Measurements from ENCODE around the gene RAB4B. TPM values are rescaled to one million over a fixed set of nuclear protein-coding genes. Genes with fewer than 3 reads are reported as not detected.
"Not testable (repeated sequence)": the region's sequence is repeated elsewhere in the genome, so short reads cannot be mapped to it uniquely, and the experiment has no call there.

RAB4B gene
- total RNA-seq, 1 donor from 2014 or later, result 23.4 TPM

GRCh38 chr19:40758491-40758890 lies 19.6 kb upstream of the RAB4B start:
- Mint-ChIP-seq H3K27ac (ENCODE audit: unreplicated experiment) (no peak overlapping the region), H3K4me3 (ENCODE audit: unreplicated experiment) (no peak overlapping the region), H3K4me1 (ENCODE audit: low read depth) (peaks cover 19% of the 10 kb centered on the region), H3K9me3 (ENCODE audit: low read depth) (no peaks in the 10 kb centered on the region), H3K27me3 (ENCODE audit: low read depth) (no peaks in the 10 kb centered on the region), H3K36me3 (ENCODE audit: low read depth) (peaks cover 39% of the 10 kb centered on the region)
- TF ChIP-seq, protein P1, sequence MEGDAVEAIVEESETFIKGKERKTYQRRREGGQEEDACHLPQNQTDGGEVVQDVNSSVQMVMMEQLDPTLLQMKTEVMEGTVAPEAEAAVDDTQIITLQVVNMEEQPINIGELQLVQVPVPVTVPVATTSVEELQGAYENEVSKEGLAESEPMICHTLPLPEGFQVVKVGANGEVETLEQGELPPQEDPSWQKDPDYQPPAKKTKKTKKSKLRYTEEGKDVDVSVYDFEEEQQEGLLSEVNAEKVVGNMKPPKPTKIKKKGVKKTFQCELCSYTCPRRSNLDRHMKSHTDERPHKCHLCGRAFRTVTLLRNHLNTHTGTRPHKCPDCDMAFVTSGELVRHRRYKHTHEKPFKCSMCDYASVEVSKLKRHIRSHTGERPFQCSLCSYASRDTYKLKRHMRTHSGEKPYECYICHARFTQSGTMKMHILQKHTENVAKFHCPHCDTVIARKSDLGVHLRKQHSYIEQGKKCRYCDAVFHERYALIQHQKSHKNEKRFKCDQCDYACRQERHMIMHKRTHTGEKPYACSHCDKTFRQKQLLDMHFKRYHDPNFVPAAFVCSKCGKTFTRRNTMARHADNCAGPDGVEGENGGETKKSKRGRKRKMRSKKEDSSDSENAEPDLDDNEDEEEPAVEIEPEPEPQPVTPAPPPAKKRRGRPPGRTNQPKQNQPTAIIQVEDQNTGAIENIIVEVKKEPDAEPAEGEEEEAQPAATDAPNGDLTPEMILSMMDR (IDR thresholded peaks at IDR 0.05), result no peak
- no peak for DNase-seq (ENCODE audit: low spot score)

GRCh38 chr19:40759352-40759751 lies 18.7 kb upstream of the RAB4B start:
- no peaks in the 10 kb centered on the region for H3K9me3 Mint-ChIP-seq (ENCODE audit: low read depth)
- no peak overlapping the region for H3K4me3 Mint-ChIP-seq (ENCODE audit: unreplicated experiment)
- no peak for DNase-seq (ENCODE audit: low spot score)
- TF ChIP-seq, protein P1 (IDR thresholded peaks at IDR 0.05), result no peak
- peaks cover 47% of the 10 kb centered on the region for H3K36me3 Mint-ChIP-seq (ENCODE audit: low read depth)
- no peaks in the 10 kb centered on the region for H3K27me3 Mint-ChIP-seq (ENCODE audit: low read depth)
- no peak overlapping the region for H3K27ac Mint-ChIP-seq (ENCODE audit: unreplicated experiment)
- H3K4me1 Mint-ChIP-seq (ENCODE audit: low read depth), result peaks cover 15% of the 10 kb centered on the region

DNA sequence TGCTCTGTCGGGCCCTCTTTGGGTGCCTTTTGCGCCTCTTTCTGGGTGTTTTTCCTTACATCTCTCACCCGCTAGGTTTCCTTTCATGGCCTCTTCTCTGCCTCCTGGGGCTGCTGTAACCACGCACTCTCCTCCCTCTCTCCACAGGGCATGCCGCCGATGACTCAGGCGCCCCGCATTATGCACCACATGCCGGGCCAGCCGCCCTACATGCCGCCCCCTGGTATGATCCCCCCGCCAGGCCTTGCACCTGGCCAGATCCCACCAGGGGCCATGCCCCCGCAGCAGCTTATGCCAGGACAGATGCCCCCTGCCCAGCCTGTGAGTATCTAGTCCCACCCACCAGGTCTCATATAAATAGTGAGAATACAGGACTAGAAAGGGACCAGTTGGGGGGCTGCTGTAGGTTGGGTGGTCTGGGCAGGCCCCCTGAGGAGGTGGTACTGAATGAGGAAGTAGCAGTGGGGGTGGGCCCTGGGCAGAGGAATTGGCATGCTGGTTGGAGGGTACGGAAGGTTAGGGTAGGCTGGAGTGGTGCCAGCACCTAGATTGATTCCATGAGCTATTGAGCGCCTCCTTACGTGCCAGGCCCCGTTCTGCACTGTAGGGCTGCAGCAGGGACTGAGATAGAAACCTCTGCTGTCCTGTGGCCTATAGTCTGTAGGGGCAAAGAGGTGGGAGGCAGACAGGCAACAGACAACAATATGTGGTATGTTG lies 15.1 kb upstream of the RAB4B start:
- DNase-seq (ENCODE audit: low spot score), result no peak
- TF ChIP-seq, protein P1 (IDR thresholded peaks at IDR 0.05), result no peak
- no peaks in the 10 kb centered on the region for H3K27me3 Mint-ChIP-seq (ENCODE audit: low read depth)
- H3K36me3 Mint-ChIP-seq (ENCODE audit: low read depth), result peaks cover 51% of the 10 kb centered on the region
- H3K4me3 Mint-ChIP-seq (ENCODE audit: unreplicated experiment), result no peak overlapping the region
- H3K9me3 Mint-ChIP-seq (ENCODE audit: low read depth), result no peaks in the 10 kb centered on the region
- H3K4me1 Mint-ChIP-seq (ENCODE audit: low read depth), result no peaks in the 10 kb centered on the region
- no peak overlapping the region for H3K27ac Mint-ChIP-seq (ENCODE audit: unreplicated experiment)

DNA sequence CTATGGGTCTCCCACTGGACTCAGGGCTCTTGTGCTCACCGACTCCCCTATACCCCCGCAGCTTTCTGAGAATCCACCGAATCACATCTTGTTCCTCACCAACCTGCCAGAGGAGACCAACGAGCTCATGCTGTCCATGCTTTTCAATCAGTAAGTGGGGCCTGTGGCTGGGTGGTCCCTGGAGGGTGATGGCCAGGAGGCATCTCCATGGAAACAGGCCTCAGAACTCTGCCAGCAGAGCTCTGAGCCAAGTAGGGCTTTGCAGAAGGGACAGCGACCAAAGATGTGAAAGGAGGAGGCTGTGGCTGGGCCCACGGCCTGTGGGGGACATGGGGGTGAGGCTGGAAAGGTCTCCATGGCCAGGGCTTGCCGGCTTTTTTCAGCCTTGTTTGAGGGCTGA lies 14.5 kb upstream of the RAB4B start:
- no peak overlapping the region for H3K27ac Mint-ChIP-seq (ENCODE audit: unreplicated experiment)
- H3K4me1 Mint-ChIP-seq (ENCODE audit: low read depth), result no peaks in the 10 kb centered on the region
- DNase-seq (ENCODE audit: low spot score), result no peak
- H3K36me3 Mint-ChIP-seq (ENCODE audit: low read depth), result peaks cover 47% of the 10 kb centered on the region
- H3K4me3 Mint-ChIP-seq (ENCODE audit: unreplicated experiment), result no peak overlapping the region
- H3K9me3 Mint-ChIP-seq (ENCODE audit: low read depth), result no peaks in the 10 kb centered on the region
- TF ChIP-seq, protein P1 (IDR thresholded peaks at IDR 0.05), result no peak
- no peaks in the 10 kb centered on the region for H3K27me3 Mint-ChIP-seq (ENCODE audit: low read depth)

- no peak for DNase-seq (ENCODE audit: low spot score)
- Mint-ChIP-seq H3K9me3 (ENCODE audit: low read depth) (no peaks in the 10 kb centered on the region), H3K4me1 (ENCODE audit: low read depth) (no peaks in the 10 kb centered on the region), H3K27me3 (ENCODE audit: low read depth) (no peaks in the 10 kb centered on the region), H3K36me3 (ENCODE audit: low read depth) (peaks cover 47% of the 10 kb centered on the region), H3K27ac (ENCODE audit: unreplicated experiment) (no peak overlapping the region), H3K4me3 (ENCODE audit: unreplicated experiment) (no peak overlapping the region)
- TF ChIP-seq, protein P1 (IDR thresholded peaks at IDR 0.05), result no peak
Measured at GRCh38 chr19:40763963-40764362, 14.1 kb upstream of the RAB4B start.

- not testable (repeated sequence) for H3K9me3 Mint-ChIP-seq (ENCODE audit: low read depth); H3K27me3 Mint-ChIP-seq (ENCODE audit: low read depth); DNase-seq (ENCODE audit: low spot score); H3K4me1 Mint-ChIP-seq (ENCODE audit: low read depth); H3K27ac Mint-ChIP-seq (ENCODE audit: unreplicated experiment); H3K4me3 Mint-ChIP-seq (ENCODE audit: unreplicated experiment)
- peaks cover 31% of the 10 kb centered on the region for H3K36me3 Mint-ChIP-seq (ENCODE audit: low read depth)
Measured at GRCh38 chr19:40766385-40766784, 11.7 kb upstream of the RAB4B start.
